ENCODE data around the gene CYB5B. TPM values are rescaled to one million over a fixed set of nuclear protein-coding genes. Genes with fewer than 3 reads are reported as not detected.

CYB5B gene
- total RNA-seq, 1 donor, result 67.7 TPM

DNA sequence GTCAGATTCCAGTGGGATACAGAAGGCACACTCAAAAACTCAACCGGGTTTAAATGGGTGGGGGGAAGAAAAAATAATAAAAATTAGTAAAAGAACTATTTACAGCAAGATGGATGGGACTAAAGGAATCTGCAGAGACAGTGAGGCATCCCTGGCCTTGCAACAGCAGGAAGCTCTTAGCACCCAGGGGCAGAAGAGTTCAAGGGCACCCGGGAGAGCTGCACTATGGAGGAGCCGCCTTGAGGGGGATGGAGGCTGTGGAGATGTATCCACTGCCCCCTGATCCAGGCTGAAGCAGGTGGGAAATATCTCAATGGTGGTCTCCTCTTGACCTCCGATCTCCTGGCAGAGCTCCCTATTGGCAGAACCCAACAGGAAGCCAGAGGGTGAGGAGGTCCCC, 72.0 kb downstream of the CYB5B start:
- no peaks in the 10 kb centered on the region for H3K36me3 ChIP-seq (ENCODE audit: insufficient read depth, low read length)
- no peaks in the 10 kb centered on the region for H3K4me1 ChIP-seq (ENCODE audit: insufficient read depth, low read length)
- no peaks in the 10 kb centered on the region for H3K79me2 ChIP-seq (ENCODE audit: insufficient read depth, low read length)
- H3K27ac ChIP-seq (ENCODE audit: low read depth, low read length), result no peak overlapping the region
- no peaks in the 10 kb centered on the region for H3K27me3 ChIP-seq (ENCODE audit: insufficient read depth, low read length)
- no peaks in the 10 kb centered on the region for H3K9me3 ChIP-seq (ENCODE audit: low read depth, low read length)
- no peak for DNase-seq (ENCODE audit: insufficient read length, low spot score, missing footprints)
- H4K20me1 ChIP-seq (ENCODE audit: insufficient read depth, low read length), result no peaks in the 10 kb centered on the region
- H3K4me3 ChIP-seq (ENCODE audit: insufficient read depth, low read length), result no peak overlapping the region
- TF ChIP-seq, protein P1, sequence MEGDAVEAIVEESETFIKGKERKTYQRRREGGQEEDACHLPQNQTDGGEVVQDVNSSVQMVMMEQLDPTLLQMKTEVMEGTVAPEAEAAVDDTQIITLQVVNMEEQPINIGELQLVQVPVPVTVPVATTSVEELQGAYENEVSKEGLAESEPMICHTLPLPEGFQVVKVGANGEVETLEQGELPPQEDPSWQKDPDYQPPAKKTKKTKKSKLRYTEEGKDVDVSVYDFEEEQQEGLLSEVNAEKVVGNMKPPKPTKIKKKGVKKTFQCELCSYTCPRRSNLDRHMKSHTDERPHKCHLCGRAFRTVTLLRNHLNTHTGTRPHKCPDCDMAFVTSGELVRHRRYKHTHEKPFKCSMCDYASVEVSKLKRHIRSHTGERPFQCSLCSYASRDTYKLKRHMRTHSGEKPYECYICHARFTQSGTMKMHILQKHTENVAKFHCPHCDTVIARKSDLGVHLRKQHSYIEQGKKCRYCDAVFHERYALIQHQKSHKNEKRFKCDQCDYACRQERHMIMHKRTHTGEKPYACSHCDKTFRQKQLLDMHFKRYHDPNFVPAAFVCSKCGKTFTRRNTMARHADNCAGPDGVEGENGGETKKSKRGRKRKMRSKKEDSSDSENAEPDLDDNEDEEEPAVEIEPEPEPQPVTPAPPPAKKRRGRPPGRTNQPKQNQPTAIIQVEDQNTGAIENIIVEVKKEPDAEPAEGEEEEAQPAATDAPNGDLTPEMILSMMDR (IDR thresholded peaks at IDR 0.05; ENCODE audit: extremely low read depth, low read depth, low read length), result no peak
- no peak overlapping the region for H2AFZ ChIP-seq (ENCODE audit: low read length)
- no peak overlapping the region for H3K4me2 ChIP-seq (ENCODE audit: insufficient read depth, low read length)

DNA sequence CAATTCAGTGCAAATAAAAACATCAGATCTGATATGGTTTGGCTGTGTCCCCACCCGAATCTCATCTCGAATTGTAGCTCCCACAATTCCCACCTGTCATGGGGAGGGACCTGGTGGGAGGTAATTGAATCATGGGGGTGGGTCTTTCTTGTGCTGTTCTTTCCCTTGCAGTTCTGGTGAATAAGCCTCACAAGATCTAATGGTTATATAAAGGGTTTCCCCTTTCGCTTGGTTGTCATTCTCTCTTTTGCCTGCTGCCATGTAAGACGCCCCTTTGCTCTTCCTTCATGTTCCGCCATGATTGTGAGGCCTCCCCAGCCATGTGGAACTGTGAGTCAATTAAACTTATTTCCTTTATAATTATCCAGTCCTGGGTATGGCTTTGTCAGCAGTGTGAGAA, 72.5 kb downstream of the CYB5B start:
- Histone ChIP-seq H2AFZ (ENCODE audit: low read length) (no peak overlapping the region), H4K20me1 (ENCODE audit: insufficient read depth, low read length) (no peaks in the 10 kb centered on the region), H3K9me3 (ENCODE audit: low read depth, low read length) (no peaks in the 10 kb centered on the region), H3K27me3 (ENCODE audit: insufficient read depth, low read length) (no peaks in the 10 kb centered on the region), H3K4me3 (ENCODE audit: insufficient read depth, low read length) (no peak overlapping the region), H3K79me2 (ENCODE audit: insufficient read depth, low read length) (no peaks in the 10 kb centered on the region), H3K4me2 (ENCODE audit: insufficient read depth, low read length) (no peak overlapping the region), H3K27ac (ENCODE audit: low read depth, low read length) (no peak overlapping the region), H3K36me3 (ENCODE audit: insufficient read depth, low read length) (no peaks in the 10 kb centered on the region), H3K4me1 (ENCODE audit: insufficient read depth, low read length) (no peaks in the 10 kb centered on the region)
- TF ChIP-seq, protein P1 (IDR thresholded peaks at IDR 0.05; ENCODE audit: extremely low read depth, low read depth, low read length), result no peak
- no peak for DNase-seq (ENCODE audit: insufficient read length, low spot score, missing footprints)

DNA sequence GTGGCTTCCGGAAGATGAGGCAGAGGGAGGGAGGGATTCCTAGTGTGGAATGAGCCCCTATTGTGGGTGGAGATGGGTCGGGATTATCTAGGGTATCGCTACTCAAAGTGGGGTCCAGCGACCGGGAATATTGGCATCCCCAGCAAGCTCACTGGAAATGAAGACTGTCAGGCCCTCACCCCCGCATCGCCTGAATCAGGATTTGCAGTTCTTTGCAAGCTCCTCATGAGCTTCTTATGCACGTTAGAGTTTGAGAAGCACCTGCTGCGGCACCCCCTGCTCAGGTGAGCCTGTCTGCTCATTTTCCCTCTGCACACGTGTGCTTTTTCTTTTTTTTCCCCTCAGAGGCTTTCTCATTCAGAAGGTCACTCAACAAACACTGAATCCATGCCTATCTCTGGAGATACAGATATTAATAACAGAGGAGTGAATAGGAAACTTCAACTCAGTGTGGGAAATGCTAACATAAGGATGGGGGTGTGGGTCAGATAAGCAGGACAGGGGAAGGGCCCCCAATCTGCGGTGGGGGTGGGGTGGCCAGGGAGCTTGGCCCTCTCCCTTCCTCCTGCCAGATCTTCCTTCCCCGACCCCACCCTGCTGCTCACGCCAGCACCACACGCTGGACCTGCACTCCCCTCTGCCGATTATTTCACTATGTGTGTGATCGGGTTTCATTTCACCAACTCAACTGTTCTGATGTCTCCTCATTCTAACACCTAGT, 73.6 kb downstream of the CYB5B start:
- H2AFZ ChIP-seq (ENCODE audit: low read length), result no peak overlapping the region
- no peaks in the 10 kb centered on the region for H3K4me1 ChIP-seq (ENCODE audit: insufficient read depth, low read length)
- TF ChIP-seq, protein P1 (IDR thresholded peaks at IDR 0.05; ENCODE audit: extremely low read depth, low read depth, low read length), result no peak
- H3K36me3 ChIP-seq (ENCODE audit: insufficient read depth, low read length), result no peaks in the 10 kb centered on the region
- H3K4me3 ChIP-seq (ENCODE audit: insufficient read depth, low read length), result no peak overlapping the region
- no peaks in the 10 kb centered on the region for H3K79me2 ChIP-seq (ENCODE audit: insufficient read depth, low read length)
- no peak for DNase-seq (ENCODE audit: insufficient read length, low spot score, missing footprints)
- no peaks in the 10 kb centered on the region for H4K20me1 ChIP-seq (ENCODE audit: insufficient read depth, low read length)
- no peaks in the 10 kb centered on the region for H3K27me3 ChIP-seq (ENCODE audit: insufficient read depth, low read length)
- H3K4me2 ChIP-seq (ENCODE audit: insufficient read depth, low read length), result no peak overlapping the region
- H3K27ac ChIP-seq (ENCODE audit: low read depth, low read length), result no peak overlapping the region
- H3K9me3 ChIP-seq (ENCODE audit: low read depth, low read length), result no peaks in the 10 kb centered on the region

DNA sequence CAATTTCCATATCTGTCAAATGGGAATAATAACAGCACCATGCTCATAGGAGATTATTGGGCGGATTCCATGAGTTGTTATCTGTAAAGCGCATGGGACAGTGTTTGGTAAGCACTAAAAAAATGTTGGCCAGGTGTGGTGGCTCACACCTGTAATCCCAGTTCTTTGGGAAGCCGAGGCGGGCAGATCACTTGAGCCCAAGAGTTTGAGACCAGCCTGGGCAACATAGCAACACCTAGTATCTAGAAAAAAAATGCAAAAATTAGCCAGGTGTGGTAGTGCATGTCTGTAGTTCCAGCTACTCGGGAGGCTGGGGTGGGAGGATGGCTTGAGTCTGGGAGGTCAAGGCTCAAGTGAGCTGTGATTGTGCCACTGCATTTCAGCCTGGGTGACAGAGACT, 74.5 kb downstream of the CYB5B start:
- Histone ChIP-seq H3K79me2 (ENCODE audit: insufficient read depth, low read length) (no peaks in the 10 kb centered on the region), H3K4me2 (ENCODE audit: insufficient read depth, low read length) (no peak overlapping the region), H4K20me1 (ENCODE audit: insufficient read depth, low read length) (no peaks in the 10 kb centered on the region), H3K27ac (ENCODE audit: low read depth, low read length) (no peak overlapping the region), H3K27me3 (ENCODE audit: insufficient read depth, low read length) (no peaks in the 10 kb centered on the region), H3K36me3 (ENCODE audit: insufficient read depth, low read length) (no peaks in the 10 kb centered on the region), H3K4me3 (ENCODE audit: insufficient read depth, low read length) (no peak overlapping the region), H2AFZ (ENCODE audit: low read length) (no peak overlapping the region), H3K4me1 (ENCODE audit: insufficient read depth, low read length) (no peaks in the 10 kb centered on the region), H3K9me3 (ENCODE audit: low read depth, low read length) (no peaks in the 10 kb centered on the region)
- TF ChIP-seq, protein P1 (IDR thresholded peaks at IDR 0.05; ENCODE audit: extremely low read depth, low read depth, low read length), result no peak
- no peak for DNase-seq (ENCODE audit: insufficient read length, low spot score, missing footprints)
